GM10847 (cell line): ENCODE measurements around the gene LARP1.

Experiments used
- POLR2A ChIP-seq: IDR thresholded peaks from 2 replicates; pipeline ENCODE4 v1.6.1; 2011; ENCODE audit not compliant: insufficient read length; ENCODE audit errors: extremely low read depth

Gene LARP1

DNA sequence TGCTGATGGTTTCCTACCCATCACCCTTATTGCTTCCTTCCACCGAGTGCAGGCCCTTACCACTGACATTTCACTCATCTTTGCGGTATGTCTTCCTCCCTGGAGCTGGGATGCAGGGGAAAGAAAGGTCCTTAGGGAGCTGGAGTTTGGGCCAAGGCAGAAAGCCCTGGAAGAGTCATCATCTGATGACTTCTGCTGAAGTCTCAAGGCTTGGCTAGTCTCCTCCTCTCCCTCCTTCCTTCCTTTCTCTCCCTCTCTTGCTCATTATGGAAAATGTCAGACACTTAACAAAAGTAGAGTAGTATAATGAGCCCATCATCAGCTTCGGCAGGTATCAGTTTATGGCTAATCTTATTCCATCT is 40.0 kb downstream of the LARP1 start:
- TF ChIP-seq POLR2A: no peak

DNA sequence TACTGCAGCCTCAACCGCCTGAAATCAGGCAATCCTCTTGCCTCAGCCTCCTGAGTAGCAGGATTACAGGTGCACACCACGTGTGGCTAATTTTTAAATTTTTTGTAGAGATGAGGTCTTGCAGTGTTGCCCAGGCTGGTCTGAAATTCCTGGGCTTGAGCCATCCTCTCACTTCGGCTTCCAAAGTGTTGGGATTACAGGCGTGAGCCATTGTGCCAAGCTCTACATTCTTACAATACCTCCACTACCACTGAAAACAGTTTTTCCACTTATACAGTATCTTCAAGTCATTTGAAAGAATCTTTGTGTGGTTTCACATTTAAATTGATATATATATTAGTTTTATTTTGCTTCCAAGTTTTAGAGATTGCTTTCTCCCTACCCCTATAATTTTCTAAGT is 42.6 kb downstream of the LARP1 start:
- TF ChIP-seq POLR2A: no peak

GRCh38 chr5:154800582-154800981 is 45.4 kb downstream of the LARP1 start:
- TF ChIP-seq POLR2A: no peak

- no peak for TF ChIP-seq POLR2A
These were observed 45.9 kb downstream of the LARP1 start for GRCh38 chr5:154801083-154801482.

GRCh38 chr5:154802050-154802449 is 46.9 kb downstream of the LARP1 start:
- TF ChIP-seq POLR2A: no peak

- TF ChIP-seq POLR2A: no peak
These were observed 51.0 kb downstream of the LARP1 start for GRCh38 chr5:154806176-154806575.

GRCh38 chr5:154811239-154811638 is 56.1 kb downstream of the LARP1 start:
- no peak for TF ChIP-seq POLR2A

GRCh38 chr5:154811653-154812465 is 56.7 kb downstream of the LARP1 start:
- no peak for TF ChIP-seq POLR2A

GRCh38 chr5:154813158-154813557 is 58.0 kb downstream of the LARP1 start:
- no peak for TF ChIP-seq POLR2A

DNA sequence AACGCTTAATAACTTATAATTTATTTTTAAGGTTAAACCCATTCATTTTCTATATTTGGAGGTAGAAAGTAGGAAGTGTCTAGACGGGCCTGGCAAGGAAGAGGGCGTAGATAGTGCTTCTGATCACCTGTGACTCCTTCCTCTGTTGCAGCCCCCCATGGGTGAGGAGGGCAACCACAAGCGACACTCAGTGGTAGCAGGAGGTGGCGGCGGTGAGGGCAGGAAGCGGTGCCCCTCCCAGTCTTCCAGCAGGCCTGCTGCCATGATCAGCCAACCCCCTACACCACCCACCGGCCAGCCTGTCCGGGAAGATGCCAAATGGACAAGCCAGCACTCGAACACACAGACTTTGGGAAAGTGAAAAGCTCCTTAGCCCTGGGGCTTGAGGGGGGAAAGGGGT is 58.6 kb downstream of the LARP1 start:
- no peak for TF ChIP-seq POLR2A

DNA sequence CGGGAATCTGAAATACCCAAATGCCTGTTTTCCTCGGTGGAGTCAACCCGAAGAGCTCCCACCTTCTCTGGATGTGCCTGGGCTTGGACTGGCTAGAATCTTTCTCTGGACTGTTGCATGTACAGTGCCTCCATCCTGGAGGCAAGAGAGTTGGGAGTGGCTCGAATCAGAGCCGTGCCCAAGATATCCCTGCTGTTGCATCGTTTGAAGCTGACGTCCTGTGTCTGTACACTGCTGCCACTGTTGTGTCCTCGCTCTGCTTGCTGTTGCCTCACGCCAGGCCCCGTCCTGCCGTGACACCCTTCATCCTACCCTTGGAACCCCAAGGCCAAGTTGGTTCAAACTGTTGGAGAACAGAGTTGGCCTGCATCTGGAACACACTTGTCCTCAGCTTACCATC is 59.8 kb downstream of the LARP1 start:
- TF ChIP-seq POLR2A: no peak

- TF ChIP-seq POLR2A: no peak
These were observed 60.6 kb downstream of the LARP1 start for GRCh38 chr5:154815684-154816247.

DNA sequence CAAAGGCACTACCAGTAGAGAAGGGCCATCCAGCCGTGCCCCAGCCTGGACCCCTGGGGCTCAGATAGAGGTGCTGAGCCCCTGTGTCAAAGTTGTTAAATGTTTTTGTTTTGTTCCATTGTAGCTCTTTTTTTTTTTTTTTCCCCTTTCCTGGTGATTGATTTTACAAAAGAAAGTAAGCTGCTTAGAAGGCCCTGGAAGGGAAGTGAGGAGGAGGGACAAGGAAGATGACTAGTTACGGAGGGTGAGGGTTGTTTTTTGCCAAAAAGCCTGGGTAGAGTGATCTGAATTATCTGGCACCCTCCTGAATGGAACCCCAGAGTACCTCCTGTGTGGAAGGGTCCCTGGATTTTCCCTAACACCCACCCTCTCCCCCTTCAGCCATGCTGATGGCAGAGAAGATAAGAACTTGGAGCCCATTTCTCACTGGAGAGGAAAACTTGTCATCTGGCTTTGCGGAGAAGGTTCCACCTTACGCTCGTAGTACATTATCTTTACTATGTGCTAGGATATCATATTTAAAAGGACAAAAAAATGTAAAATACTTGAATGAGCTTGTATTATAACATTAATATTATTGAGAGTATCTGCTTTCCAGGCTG is 61.8 kb downstream of the LARP1 start:
- TF ChIP-seq POLR2A: no peak

DNA sequence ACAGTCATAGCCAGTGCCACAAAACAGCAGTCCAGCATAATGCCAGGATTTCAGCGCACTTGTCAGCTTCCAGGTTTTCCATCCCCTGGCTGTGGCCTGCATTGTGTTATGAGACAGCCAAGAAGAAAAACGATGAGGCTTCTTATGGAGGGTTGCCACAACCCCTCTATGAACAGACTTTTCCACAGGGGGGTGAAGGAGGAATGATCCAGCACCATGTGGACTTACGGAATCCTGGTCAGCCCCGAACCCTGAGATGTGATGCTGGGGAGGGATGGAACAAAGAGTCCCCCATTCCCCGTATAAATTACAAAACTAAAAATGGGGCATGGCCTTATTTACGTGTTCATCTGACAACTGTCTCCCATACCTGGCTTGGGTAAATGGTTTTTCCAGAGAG is 62.6 kb downstream of the LARP1 start:
- no peak for TF ChIP-seq POLR2A

DNA sequence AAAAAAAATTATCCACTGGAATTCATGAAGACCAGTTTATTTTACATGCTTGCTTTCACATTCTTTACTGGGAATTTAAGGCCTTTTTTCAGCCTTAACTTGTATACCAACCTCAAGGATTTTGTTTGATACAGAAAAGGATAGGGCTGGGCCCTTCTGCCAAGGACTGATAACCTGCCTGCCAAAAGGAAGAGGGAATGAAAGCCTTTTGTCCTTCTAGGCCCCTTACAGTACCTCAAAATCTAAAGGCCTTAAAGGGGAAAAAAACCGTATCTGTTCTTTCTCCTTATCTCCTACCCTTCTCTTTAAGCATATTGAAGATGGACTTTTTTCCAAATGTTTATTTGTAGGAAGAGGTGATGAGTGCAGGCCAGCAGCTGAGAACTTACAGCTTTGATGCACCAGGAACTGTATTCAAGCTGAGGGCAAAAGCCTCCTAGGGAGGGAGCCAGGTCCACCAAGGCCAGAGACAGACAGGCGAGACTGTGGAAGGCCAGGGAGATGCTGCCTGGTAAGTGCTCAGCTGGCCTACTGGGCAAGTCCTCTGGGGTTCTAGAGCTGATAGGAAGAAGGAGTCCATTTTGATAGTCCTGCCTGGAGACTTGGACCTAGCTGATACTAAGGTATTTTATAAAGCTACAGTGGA is 63.4 kb downstream of the LARP1 start:
- TF ChIP-seq POLR2A: no peak

DNA sequence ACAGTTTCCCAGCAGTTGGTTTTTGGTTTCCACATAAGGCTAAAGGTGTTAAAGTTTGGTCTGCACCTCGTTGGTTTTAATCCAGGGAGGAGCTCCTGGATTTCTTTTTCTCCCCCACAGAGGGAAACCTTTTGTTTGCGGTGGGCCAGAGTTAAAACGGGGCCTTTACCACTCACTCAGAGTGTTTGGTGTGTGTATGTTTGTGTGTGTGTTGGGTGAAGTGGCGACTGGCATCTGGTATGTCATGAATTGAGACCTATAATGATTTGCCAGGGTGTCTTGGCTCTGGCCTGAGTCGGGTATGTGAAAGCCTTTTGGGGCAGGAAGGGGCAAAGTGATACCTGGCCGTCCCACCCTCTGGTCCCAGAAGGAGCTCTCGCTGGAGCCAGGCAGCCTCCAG is 64.4 kb downstream of the LARP1 start:
- no peak for TF ChIP-seq POLR2A

GRCh38 chr5:154820383-154820782 is 65.2 kb downstream of the LARP1 start:
- TF ChIP-seq POLR2A: no peak

- no peak for TF ChIP-seq POLR2A
These were observed 68.4 kb downstream of the LARP1 start for GRCh38 chr5:154823605-154824004.
